ACC112 (cell line): ENCODE data around the gene AKT1.

Experiments
- H2AFZ ChIP-seq: fragments of 200-600 bp; sonication (generic); one replicate; pipeline ENCODE4 v1.6.0; 2017; ENCODE audit warnings: antibody characterized with exemption, low read length; ENCODE audit not compliant: unreplicated experiment
- H3K27ac ChIP-seq: fragments of 200-600 bp; sonication (generic); 2 replicates; pipeline ENCODE4 v1.5.1; 2014; ENCODE audit warnings: low read depth, mild to moderate bottlenecking, antibody characterized with exemption, low read length, moderate library complexity
- H3K27me3 ChIP-seq: fragments of 200-600 bp; sonication (generic); 2 replicates; pipeline ENCODE4 v1.6.1; 2014; ENCODE audit warnings: mild to moderate bottlenecking, antibody characterized with exemption, low read length, moderate library complexity, mixed read lengths; ENCODE audit not compliant: insufficient read depth
- H3K36me3 ChIP-seq: fragments of 200-600 bp; sonication (generic); 2 replicates; pipeline ENCODE4 v1.6.1; 2016; ENCODE audit warnings: mild to moderate bottlenecking, antibody characterized with exemption, low read length, moderate library complexity, mixed read lengths; ENCODE audit not compliant: insufficient read depth
- H3K4me1 ChIP-seq: fragments of 200-600 bp; sonication (generic); one replicate; pipeline ENCODE4 v1.6.1; 2016; ENCODE audit warnings: low read length, mixed read lengths; ENCODE audit not compliant: insufficient read depth, unreplicated experiment, control insufficient read depth
- H3K4me3 ChIP-seq: fragments of 200-600 bp; sonication (generic); 2 replicates; pipeline ENCODE4 v1.5.1; 2014; ENCODE audit warnings: mild to moderate bottlenecking, low read depth, low read length
- H3K79me2 ChIP-seq: fragments of 200-600 bp; sonication (generic); one replicate; pipeline ENCODE4 v1.6.0; 2016; ENCODE audit warnings: low read length; ENCODE audit not compliant: control insufficient read depth, unreplicated experiment, insufficient read depth

AKT1 gene

DNA sequence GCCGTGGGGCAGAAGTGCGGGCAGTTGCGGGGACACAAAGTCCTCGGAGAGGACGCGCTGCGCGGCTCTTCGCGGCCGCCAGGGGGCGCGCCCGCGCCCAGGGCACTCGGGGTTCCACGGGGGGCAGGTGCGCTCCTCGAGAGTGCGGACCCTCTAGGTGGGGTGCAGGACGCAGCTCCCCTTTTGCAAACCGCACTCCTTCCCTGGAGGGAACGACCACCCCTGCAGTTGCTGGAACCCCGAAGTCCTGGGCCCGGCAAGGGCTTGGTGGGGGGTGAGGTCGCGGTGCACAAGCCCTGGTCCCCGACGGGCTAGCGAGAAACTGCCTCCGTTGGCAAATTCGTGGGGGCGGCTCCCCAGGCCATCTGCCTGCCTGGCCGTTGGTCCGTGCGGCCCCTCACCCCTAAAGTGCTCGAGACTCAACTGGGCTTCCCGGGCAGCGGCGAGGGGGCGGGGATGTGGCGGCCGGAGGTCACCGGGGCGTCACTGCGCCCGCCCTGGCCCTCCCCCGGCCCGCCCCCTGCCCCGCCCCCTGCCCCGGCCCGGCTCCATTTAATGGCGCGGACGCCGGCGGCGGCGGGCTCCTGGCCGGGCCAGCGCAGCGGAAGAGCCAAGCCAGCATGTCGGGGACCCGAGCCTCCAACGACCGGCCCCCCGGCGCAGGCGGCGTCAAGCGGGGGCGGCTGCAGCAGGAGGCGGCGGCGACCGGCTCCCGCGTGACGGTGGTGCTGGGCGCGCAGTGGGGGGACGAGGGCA lies 71.7 kb downstream of the AKT1 start, which contains the start of gene ADSS1:
Gene ADSS1 (plus strand): TSS at position 579 of the 756 bp plus-strand sequence. CDS start 42 bp downstream, at position 621.
- Histone ChIP-seq H3K79me2 (no peaks in the 10 kb centered on the region), H3K27ac (0 out of 2 replicates have a peak within 1 kb of the TSS, but pooled peaks have one; percentile 3), H3K36me3 (peaks cover 3% of the 10 kb centered on the region; the same call in 1 of the 2 replicates), H3K27me3 (no peaks in the 10 kb centered on the region), H3K4me3 (peak within 1 kb of the TSS; percentile 83), H3K4me1 (peaks cover 36% of the 10 kb centered on the region), H2AFZ (no peak within 1 kb of the TSS)

DNA sequence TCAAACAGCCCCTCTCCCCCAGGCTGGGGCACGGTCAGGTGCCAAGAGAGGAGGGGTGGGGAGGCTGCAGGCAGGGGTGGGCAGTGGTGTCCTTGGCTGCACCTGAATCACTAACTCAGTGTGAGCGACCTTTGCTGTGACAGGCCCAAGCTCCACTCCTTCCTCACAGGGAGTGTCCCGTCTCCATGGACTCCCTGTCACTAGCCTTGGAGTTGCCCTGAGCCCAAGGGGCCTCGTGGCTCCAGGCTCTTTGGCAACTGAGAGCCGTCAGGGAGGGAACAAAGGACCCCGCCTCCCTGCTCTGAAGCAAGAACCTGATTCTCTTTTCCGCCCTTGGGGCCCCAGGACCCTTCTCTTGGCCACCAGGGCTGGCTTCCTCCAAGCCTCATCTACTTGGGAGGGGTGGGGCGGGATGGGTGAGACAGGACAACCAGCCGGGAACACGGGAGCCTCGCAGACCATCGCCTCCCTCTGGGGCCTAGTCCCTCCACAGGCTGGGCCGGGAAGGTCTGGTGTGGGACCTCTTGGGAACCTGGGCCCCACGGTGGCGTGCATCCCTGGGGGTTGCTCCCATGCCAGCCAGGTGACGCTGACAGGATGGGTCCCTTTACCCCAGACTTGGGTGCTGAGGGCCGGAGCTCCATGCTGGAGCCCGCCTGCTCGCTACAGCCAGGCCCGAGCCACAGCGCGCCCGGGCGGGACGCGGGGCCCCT lies 72.5 kb downstream of the AKT1 start:
- H3K27ac ChIP-seq = no peak overlapping the region
- no peak overlapping the region for H3K4me3 ChIP-seq

DNA sequence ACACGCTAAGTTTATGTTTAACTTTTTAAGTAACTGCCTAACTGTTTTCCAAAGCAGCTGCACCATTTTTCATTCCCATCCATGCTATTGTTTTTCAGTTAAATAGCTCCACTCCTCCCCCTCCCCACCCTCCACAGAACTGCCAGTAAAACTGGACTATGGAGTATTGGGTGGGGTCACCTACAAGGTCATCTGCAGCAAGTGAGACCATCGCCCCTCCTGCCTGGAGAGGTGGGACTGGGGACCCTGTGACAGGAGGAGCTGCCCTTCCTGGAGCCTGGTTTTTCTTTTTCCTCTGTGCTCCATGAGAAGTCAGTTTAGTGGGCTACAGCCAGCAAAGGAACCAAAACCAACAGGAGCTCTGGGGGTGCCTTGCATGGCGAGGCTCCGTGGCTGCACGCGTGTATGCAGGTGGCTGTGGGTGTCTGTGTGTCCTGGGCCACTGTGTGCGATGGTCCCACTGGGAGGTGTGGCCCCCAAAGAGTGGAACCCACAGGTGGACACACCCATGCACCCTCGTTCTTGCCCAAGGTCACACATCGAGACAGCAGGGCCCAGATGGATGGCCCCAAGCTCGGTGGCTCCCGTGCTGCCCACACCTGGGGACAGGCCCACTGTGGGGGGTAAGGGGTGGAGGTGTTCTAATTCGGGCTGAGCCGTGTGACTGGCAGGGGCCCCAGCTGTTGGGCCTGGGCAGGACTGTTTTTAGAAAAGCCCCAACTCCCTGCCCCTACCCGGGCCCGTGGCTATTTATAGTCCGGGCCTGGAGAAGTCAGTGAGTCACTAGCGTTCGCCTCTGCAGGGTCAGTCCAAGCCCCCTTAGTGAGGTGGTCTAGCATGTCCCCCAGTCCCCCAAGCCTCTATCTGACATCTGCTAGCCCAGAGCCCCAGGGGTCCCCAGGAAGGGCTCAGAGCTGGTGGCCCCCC lies 73.8 kb downstream of the AKT1 start:
- peaks cover 33% of the 10 kb centered on the region for H3K4me1 ChIP-seq
- H3K79me2 ChIP-seq = no peaks in the 10 kb centered on the region
- no peaks in the 10 kb centered on the region for H3K27me3 ChIP-seq
- H3K27ac ChIP-seq = no peak overlapping the region
- H3K36me3 ChIP-seq = peaks cover 3% of the 10 kb centered on the region; the same call in 1 of the 2 replicates
- no peak overlapping the region for H2AFZ ChIP-seq
- H3K4me3 ChIP-seq = no peak overlapping the region

More for the DNA sequence above, 72.5 kb downstream of the AKT1 start:
- Histone ChIP-seq H3K4me1 (peaks cover 36% of the 10 kb centered on the region), H3K36me3 (peaks cover 3% of the 10 kb centered on the region; the same call in 1 of the 2 replicates), H3K79me2 (no peaks in the 10 kb centered on the region), H3K27me3 (no peaks in the 10 kb centered on the region), H2AFZ (no peak overlapping the region)
